Testis (tissue), 2 donors: ENCODE data around the gene WHRN.

ENCODE experiments used
- POLR2A ChIP-seq: fragments of 450-650 bp; IDR thresholded peaks from one replicate; pipeline ENCODE4 v1.6.1; 2017; ENCODE audit warnings: antibody characterized with exemption, mild to moderate bottlenecking, moderate library complexity
- TF ChIP-seq, protein P1 (sequence below), 3 experiments: fragments of 450-650 bp in 2 of 3; fragments of 200-600 bp in 1 of 3; sonication (generic) in 1 of 3; IDR thresholded peaks; one replicate each; pipeline ENCODE4 v1.5.1; 2016 to 2019; ENCODE audit warnings: antibody characterized with exemption in 3 of 3, mild to moderate bottlenecking in 2 of 3, moderate library complexity in 1 of 3

DNA sequence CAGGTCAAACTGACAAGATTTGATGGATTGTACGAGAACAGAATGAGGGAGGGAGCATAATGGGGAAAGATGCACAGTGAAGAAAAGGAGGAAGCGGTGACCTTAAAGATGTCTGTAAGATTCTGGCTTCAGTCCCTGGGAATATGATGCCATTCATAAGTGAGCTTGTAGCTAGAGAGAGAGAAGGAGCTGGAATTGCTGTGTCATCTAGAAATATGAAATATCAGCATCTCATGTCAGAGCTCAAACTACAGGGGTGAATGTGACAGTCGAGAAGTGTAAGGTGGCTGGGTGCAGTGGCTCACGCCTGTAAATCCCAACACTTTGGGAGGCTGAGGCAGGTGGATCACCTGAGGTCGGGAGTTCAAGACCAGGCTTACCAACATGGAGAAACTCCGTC lies 24.0 kb upstream of the WHRN start:
- no peak for TF ChIP-seq POLR2A
- TF ChIP-seq, protein P1, sequence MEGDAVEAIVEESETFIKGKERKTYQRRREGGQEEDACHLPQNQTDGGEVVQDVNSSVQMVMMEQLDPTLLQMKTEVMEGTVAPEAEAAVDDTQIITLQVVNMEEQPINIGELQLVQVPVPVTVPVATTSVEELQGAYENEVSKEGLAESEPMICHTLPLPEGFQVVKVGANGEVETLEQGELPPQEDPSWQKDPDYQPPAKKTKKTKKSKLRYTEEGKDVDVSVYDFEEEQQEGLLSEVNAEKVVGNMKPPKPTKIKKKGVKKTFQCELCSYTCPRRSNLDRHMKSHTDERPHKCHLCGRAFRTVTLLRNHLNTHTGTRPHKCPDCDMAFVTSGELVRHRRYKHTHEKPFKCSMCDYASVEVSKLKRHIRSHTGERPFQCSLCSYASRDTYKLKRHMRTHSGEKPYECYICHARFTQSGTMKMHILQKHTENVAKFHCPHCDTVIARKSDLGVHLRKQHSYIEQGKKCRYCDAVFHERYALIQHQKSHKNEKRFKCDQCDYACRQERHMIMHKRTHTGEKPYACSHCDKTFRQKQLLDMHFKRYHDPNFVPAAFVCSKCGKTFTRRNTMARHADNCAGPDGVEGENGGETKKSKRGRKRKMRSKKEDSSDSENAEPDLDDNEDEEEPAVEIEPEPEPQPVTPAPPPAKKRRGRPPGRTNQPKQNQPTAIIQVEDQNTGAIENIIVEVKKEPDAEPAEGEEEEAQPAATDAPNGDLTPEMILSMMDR (IDR thresholded peaks at IDR 0.05) = no peak
